T-helper 2 cell treated with Interferon-gamma antibody and Interleukin-4, amounts not matched to agents 100 ng/mL and 5 ng/mL, for 36 hours (primary cell): ENCODE results near the gene CCDC83. TPM values are rescaled to one million over a fixed set of nuclear protein-coding genes. Genes with fewer than 3 reads are reported as not detected.

Experiments used
- intact Hi-C: fragments of 100-400 bp; cut with micrococcal nuclease; formaldehyde crosslinking; loops from one replicate; pipeline ENCODE4 v1.15.1; 2023
- total RNA-seq: library from RNA; stranded (reverse); gene quantifications from 2 replicates; pipeline ENCODE4 v1.2.3, GENCODE V29; 2022

Gene CCDC83
- total RNA-seq, 1 donor from 2014 or later, result not detected

- intact Hi-C loops, result no loop called here
Observed at GRCh38 chr11:85967457-85967856, 112.3 kb downstream of the CCDC83 start.

Other genes with a start within 250 kb of the CCDC83 start
- 0.61 and 1.0 TPM in 2 replicates for gene DLG2, start 228.0 kb upstream of the CCDC83 start, total RNA-seq
- 48.2 and 52.5 TPM in 2 replicates for gene TMEM126B, start 226.8 kb upstream of the CCDC83 start, total RNA-seq
- gene TMEM126A, start 207.4 kb upstream of the CCDC83 start, total RNA-seq, result 37.9 and 41.5 TPM in 2 replicates
- gene CREBZF, start 190.3 kb upstream of the CCDC83 start, total RNA-seq, result 53.5 and 55.9 TPM in 2 replicates
- gene CCDC89, start 169.2 kb upstream of the CCDC83 start, total RNA-seq, result 0.43 TPM in 1 of 2 replicates, not detected in the other
- 29.0 and 29.8 TPM in 2 replicates for gene SYTL2, start 44.2 kb upstream of the CCDC83 start, total RNA-seq
- 129 TPM in 2 replicates for gene PICALM, start 213.7 kb downstream of the CCDC83 start, total RNA-seq